Activated CD4-positive, alpha-beta T cell treated with anti-CD3 and anti-CD28 coated beads for 1 hour (primary cell): ENCODE measurements around the gene TSPY2.
"Not testable (repeated sequence)": the region's sequence is repeated elsewhere in the genome, so short reads cannot be mapped to it uniquely, and the experiment has no call there.

Experiments
- DNase-seq: peaks from one replicate; pipeline ENCODE4 v3.0.0-alpha.2; 2020

TSPY2 gene, protein sequence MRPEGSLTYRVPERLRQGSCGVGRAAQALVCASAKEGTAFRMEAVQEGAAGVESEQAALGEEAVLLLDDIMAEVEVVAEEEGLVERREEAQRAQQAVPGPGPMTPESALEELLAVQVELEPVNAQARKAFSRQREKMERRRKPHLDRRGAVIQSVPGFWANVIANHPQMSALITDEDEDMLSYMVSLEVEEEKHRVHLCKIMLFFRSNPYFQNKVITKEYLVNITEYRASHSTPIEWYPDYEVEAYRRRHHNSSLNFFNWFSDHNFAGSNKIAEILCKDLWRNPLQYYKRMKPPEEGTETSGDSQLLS

DNA sequence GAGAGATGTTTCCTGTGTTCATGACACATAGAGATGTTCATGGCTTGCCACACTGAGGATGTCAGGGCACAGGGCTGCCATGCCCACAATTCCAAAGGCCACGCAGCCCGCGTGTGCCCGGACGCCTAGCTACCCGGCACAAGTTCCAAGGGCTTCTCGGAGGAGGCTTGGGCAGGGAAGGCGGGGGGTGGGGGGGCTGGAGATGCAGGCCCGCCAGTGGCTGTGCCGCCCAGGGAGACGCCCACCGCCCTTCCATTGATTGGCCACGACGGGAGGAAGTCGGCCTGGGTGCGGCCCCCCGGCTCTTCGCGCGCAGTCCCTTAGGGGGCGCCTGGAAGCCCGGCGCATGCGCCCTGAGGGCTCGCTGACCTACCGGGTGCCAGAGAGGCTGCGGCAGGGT is at the start of gene TSPY2:
TSS of gene TSPY2 (plus strand) at position 301 of the 400 bp plus-strand sequence. CDS start at position 347, 46 bp downstream.
- DNase-seq, result not testable (repeated sequence)

DNA sequence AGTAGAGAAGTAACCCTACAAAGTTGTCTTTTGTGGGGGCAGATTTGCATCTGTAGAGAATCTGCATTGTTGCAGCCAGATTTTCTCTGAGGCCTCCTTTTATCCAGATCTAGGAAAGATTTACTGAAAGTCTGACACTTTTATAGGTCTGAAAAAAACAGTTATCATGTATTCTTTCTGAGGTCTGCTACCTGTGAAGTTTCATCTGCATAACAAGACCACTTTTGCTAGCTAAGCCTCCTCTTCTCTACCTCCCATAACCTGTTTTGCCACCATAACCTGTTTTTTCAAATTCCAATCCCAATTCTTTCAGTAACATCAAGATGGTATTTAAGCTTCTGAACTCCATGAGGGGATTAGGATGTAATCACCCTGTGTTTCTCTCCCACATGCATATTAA is 36.5 kb upstream of the TSPY2 start:
- not testable (repeated sequence) for DNase-seq

DNA sequence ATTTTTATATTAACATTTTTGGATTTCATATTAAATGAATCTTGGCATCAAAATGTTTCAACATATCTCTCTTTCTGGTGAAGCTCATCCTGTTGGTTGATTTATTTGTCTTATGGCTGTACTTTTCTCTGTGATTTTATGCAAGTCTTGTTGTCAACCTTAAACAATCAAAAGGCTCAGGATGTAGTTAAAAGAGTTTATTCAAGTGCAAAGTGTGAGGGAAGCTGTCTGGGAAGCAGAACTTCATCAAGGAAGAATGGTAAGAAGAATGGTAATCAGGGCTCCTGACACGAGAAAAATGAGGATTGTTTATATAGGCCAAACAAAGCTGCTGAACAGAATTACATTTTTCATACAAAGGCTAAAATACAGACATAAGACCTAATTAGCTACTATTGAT is 29.0 kb upstream of the TSPY2 start:
- DNase-seq, result not testable (repeated sequence)

DNA sequence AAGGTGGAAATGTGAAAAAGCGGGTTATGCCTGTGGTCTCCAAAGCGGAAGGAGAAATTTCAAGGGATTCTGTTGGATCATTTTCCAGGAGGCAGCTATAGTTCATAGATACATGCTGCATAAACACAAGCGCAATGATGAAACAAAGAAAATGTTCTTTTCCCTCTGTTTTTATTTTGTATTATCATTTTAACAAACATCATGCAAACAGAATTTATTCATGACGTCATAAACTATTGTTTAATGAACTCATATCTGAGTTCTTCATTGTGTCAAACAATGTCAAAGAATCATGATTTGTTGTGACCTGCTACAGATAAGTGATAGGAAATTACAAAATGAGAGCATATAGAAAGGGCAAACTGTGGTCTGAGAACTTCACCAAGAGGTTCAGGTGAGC is 23.8 kb downstream of the TSPY2 start:
- not testable (repeated sequence) for DNase-seq
